ENCODE measurements around the gene GLT8D2.

GRCh38 chr12:104022786-104023185 is 27.2 kb downstream of the GLT8D2 start:
- no peak for TF ChIP-seq CTCF (IDR thresholded peaks at IDR 0.05; ENCODE audit: insufficient read depth, low read length, poor library complexity, severe bottlenecking)
- no peak for TF ChIP-seq EZH2phosphoT487 (conservative IDR thresholded peaks at IDR 0.05; ENCODE audit: low read length)
